Activated gamma-delta T cell (primary cell): ENCODE data around the gene SAE1.
A peak's percentile ranks its signal among the peaks of the same experiment; 100 is the strongest.

Experiments used
- DNase-seq: peaks from one replicate; lab custom pipeline; 2025; lab: John Stamatoyannopoulos, UW

Gene SAE1

GRCh38 chr19:47215581-47215980 lies 84.9 kb downstream of the SAE1 start:
- DNase-seq = no peak

- no peak for DNase-seq
Observed at GRCh38 chr19:47221080-47221841, 90.6 kb downstream of the SAE1 start.

- no peak for DNase-seq
Observed at GRCh38 chr19:47221890-47222289, 91.3 kb downstream of the SAE1 start.

GRCh38 chr19:47225746-47226425 lies 95.3 kb downstream of the SAE1 start:
- peak; percentile 87 for DNase-seq

- DNase-seq = no peak
Observed at GRCh38 chr19:47226426-47227351, 96.1 kb downstream of the SAE1 start.

GRCh38 chr19:47227352-47228167 lies 96.9 kb downstream of the SAE1 start:
- DNase-seq = no peak

GRCh38 chr19:47228168-47228936 lies 97.7 kb downstream of the SAE1 start:
- peak; percentile 40 for DNase-seq

GRCh38 chr19:47228937-47229675 lies 98.5 kb downstream of the SAE1 start:
- DNase-seq = no peak

GRCh38 chr19:47229676-47230053 lies 99.0 kb downstream of the SAE1 start:
- no peak for DNase-seq

- peak; percentile 90 for DNase-seq
Observed at GRCh38 chr19:47230054-47230920, 99.7 kb downstream of the SAE1 start.

GRCh38 chr19:47230921-47231214 lies 100.2 kb downstream of the SAE1 start, which contains the start of gene BBC3:
Gene BBC3 (minus strand): TSS chr19:47231199. CDS start chr19:47228431, 2,768 bp downstream.
- no peak for DNase-seq

GRCh38 chr19:47231215-47232054 lies 100.8 kb downstream of the SAE1 start:
- DNase-seq = peak; percentile 97

- no peak for DNase-seq
Observed at GRCh38 chr19:47232422-47233211, 102.0 kb downstream of the SAE1 start.

GRCh38 chr19:47236072-47236675 lies 105.5 kb downstream of the SAE1 start:
- DNase-seq = no peak

GRCh38 chr19:47239152-47239551 lies 108.5 kb downstream of the SAE1 start:
- DNase-seq = no peak

GRCh38 chr19:47239610-47240296 lies 109.1 kb downstream of the SAE1 start:
- DNase-seq = peak; percentile 75
